Peyer's patch (tissue), 4 donors: ENCODE measurements around the gene PRDM8.

Experiments used
- CTCF ChIP-seq, 6 experiments: fragments of 450-650 bp in 4 of 6; fragments of 200-600 bp in 2 of 6; sonication (generic) in 1 of 6; IDR thresholded peaks; one replicate each; pipeline ENCODE4 v1.5.1; 2017 to 2019; ENCODE audit warnings: antibody characterized with exemption in 6 of 6, mild to moderate bottlenecking in 3 of 6, moderate library complexity in 1 of 6
- POLR2A ChIP-seq, 2 donors: fragments of 450-650 bp; IDR thresholded peaks; one replicate each; pipeline ENCODE4 v1.5.1; 2017; ENCODE audit warnings: antibody characterized with exemption in 2 of 2, mild to moderate bottlenecking in 2 of 2, moderate library complexity in 2 of 2

- no peak for TF ChIP-seq CTCF (IDR thresholded peaks at IDR 0.05)
- no peak for TF ChIP-seq POLR2A (IDR thresholded peaks at IDR 0.05)
These were observed 10.6 kb upstream of the PRDM8 start for GRCh38 chr4:80186676-80187075.
